Activated naive CD8-positive, alpha-beta T cell treated with anti-CD3 and anti-CD28 coated beads for 36 hours (primary cell): ENCODE data around the gene CENPVL3. TPM values are rescaled to one million over a fixed set of nuclear protein-coding genes. Genes with fewer than 3 reads are reported as not detected.
"Not testable (repeated sequence)": the region's sequence is repeated elsewhere in the genome, so short reads cannot be mapped to it uniquely, and the experiment has no call there.

Experiments used
- DNase-seq: peaks from one replicate; pipeline ENCODE4 v3.0.0; 2021
- H3K27ac Mint-ChIP-seq: one replicate; pipeline ENCODE4 v1.8.0; 2022; ENCODE audit warnings: mild to moderate bottlenecking, moderate library complexity, mixed read lengths
- H3K27me3 Mint-ChIP-seq: one replicate; pipeline ENCODE4 v1.8.0; 2022; ENCODE audit warnings: mild to moderate bottlenecking, mixed read lengths
- H3K36me3 Mint-ChIP-seq: one replicate; pipeline ENCODE4 v1.8.0; 2021; ENCODE audit warnings: mild to moderate bottlenecking, mixed read lengths
- H3K4me1 Mint-ChIP-seq: one replicate; pipeline ENCODE4 v1.8.0; 2021; ENCODE audit warnings: mixed read lengths
- H3K4me3 Mint-ChIP-seq: one replicate; pipeline ENCODE4 v1.8.0; 2022; ENCODE audit warnings: mild to moderate bottlenecking, moderate library complexity, mixed read lengths
- H3K9me3 Mint-ChIP-seq: one replicate; pipeline ENCODE4 v1.8.0; 2022; ENCODE audit warnings: mixed read lengths
- total RNA-seq, 2 experiments: library from RNA; stranded (reverse); gene quantifications; one replicate each; pipeline ENCODE4 v1.2.3, GENCODE V29; 2021

CENPVL3 gene
- total RNA-seq, result under 1 TPM; 0.52 to 0.72 TPM

DNA sequence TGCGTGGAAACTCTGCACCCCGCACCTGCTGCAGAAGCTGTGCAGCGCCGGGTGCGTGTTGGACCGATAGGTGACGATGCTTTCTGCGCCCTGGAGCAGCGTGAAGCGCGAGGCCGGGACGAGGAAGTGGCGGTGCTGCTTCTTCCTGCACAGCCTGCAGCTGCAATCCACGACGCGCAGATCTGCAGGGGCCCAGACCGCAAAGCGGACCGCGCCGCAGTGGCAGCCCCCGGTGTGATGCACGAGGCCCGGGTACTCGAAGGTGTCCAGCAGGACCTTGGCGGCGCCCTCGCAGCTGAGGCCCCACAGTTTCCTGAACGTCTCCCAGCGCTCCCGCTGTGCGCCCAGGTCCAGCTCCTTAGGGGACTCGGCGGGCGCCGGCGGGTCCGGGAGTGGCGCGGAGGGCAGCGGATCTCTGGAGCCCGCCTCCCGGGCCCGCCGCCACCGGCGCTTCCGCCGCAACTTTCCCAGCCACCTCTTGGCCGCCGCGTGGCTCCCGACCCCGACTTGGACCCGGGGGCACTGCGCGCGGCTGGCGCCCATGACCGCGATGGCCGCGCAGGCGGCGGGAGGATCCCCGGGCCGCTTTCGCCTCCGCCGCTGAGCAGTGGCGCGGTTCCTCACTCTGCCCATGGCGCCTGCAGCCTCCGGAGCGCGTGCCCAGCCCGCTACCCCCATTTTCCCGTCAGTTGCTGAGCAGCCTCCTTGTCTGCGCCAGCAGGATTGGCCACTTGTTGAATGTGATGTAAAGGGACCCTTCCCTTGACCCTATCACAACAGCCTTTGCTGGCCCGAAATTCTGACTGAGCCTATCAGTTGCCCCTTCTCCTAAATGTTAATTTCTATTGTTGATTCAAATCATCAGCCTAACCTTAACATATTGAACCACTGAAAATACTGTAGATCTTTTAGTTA, at the start of gene CENPVL3:
Gene CENPVL3 (minus strand): TSS at position 672 of the 915 bp plus-strand sequence. CDS start 39 bp downstream, at position 633.
- peak; percentile 25 for DNase-seq
- H3K4me1 Mint-ChIP-seq, H3K9me3 Mint-ChIP-seq, H3K36me3 Mint-ChIP-seq, H3K27ac Mint-ChIP-seq: not testable (repeated sequence)
- Mint-ChIP-seq H3K4me3 (peak within 1 kb of the TSS; percentile 76), H3K27me3 (peaks cover 57% of the 10 kb centered on the region)

DNA sequence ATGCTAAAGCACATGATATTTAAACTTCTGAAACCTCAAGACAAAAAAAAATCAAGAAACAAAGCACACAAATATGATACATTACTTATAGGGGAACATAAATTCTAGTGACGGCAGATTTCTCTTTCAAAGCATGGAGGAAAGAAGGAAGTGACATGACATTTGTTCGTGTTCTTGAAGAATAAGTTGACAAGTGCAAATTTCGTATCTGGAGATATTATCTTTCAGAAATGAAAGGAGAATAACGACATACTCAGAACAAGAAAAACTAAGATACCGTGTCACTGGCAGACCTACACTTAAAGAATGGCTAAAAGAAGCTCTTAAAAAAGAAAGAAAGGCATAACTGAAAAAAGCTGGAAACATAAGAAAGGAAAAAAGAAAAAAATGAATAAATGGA, 47.3 kb upstream of the CENPVL3 start:
- Mint-ChIP-seq H3K36me3 (no peaks in the 10 kb centered on the region), H3K4me1 (peaks cover 3% of the 10 kb centered on the region), H3K27me3 (peaks cover 14% of the 10 kb centered on the region), H3K9me3 (no peaks in the 10 kb centered on the region), H3K27ac (no peak overlapping the region), H3K4me3 (no peak overlapping the region)
- DNase-seq, result no peak

DNA sequence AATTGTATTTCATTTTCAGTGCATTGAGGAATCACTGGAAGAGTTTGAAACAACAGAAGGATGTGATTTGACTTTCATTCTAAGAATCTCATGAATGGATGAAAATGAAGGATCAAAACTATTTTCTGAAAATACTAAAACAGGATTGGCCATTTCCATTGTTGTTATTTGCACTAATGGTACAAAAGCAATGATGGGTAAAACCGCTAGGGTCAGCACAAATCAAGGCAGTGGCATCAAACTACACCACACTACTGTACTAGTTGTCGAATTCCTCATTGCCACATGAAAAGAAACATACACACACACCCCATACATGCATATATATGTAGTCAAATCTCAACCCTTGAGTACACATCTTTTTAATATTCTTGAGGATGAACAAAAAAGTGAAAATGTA, 24.7 kb upstream of the CENPVL3 start:
- H3K4me1 Mint-ChIP-seq, result no peaks in the 10 kb centered on the region
- no peaks in the 10 kb centered on the region for H3K9me3 Mint-ChIP-seq
- no peak overlapping the region for H3K27ac Mint-ChIP-seq
- peaks cover 11% of the 10 kb centered on the region for H3K27me3 Mint-ChIP-seq
- DNase-seq, result no peak
- no peak overlapping the region for H3K4me3 Mint-ChIP-seq
- no peaks in the 10 kb centered on the region for H3K36me3 Mint-ChIP-seq

DNA sequence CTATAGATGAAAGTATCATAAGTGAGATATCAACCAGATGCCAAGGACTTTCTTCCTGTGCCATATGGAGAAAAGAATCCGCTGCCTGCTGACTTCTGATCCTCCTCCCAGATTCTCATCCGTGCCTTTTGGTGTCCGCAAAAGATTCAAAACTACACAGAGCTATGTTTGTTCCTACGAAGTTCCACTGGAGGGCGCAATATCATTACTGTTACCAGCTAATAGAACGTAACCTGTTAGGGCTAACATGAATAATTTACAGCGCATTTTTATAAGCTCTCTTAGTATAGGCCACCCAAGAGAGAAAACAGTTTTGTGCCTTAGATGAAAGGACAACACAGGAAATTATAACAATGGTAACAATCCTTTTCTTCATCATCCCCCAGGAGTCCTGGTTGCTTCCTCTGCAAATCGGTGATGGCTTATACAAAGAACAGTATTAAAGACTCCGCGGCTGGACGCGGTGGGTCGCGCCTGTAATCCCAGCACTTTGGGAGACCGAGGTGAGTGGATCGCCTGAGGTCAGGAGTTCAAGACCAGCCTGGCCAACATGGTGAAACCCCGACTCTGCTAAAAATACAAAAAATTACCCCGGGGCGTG, 22.8 kb upstream of the CENPVL3 start:
- Mint-ChIP-seq H3K27me3 (peaks cover 8% of the 10 kb centered on the region), H3K9me3 (no peaks in the 10 kb centered on the region), H3K4me3 (no peak overlapping the region), H3K4me1 (no peaks in the 10 kb centered on the region), H3K36me3 (no peaks in the 10 kb centered on the region), H3K27ac (no peak overlapping the region)
- DNase-seq, result no peak

DNA sequence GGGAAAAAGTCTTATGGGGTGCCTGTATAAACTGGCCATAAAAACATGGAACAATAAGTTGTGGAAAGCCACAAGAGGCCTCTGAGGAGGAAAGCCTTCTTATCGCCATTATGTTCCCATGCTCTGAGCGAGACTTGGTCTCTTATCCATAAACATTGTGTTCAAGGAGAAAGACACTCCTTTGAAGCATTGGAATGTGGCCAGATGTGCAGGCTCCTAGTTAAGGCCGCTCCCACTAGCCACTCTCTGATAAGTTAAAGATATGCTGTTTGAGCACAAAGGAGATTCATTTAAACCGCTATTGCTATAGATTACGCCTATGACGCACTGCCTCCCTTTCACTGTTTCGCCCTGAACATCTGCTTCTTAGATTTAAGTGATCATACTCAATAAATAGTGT, 17.8 kb upstream of the CENPVL3 start:
- DNase-seq, H3K27ac Mint-ChIP-seq, H3K36me3 Mint-ChIP-seq: not testable (repeated sequence)

DNA sequence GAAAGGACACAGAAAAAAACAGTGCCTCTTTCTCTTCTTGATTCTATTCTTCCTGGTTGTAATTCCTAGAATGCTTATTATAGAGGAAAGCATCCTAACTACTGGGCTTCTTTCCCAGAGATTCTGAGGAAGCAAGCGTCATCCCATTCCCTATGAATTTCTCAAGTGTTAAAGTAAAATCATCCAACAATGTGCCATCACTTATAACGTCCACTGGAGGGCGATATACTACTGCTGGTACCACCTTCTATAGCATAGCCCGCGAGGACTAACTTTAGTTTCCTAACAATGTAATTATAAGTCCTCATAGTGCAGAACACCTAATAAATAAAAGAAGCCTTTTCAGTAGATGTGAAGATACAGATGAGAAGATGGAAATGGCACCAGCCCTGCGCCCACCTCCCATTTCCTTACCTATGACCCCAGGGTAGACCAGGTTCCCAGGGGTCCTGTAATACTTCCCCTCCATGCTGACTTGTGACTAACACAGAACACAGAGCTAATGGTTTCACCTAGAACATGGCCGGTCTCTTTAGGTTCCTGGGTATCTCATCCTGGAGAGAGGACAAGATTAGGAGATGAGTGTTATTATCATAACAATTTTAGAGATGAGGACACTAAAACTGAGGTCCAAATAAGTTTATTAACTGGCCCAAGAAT, 4.2 kb downstream of the CENPVL3 start:
- Mint-ChIP-seq H3K27ac (no peak overlapping the region), H3K36me3 (no peaks in the 10 kb centered on the region), H3K4me1 (no peaks in the 10 kb centered on the region), H3K27me3 (peaks cover 42% of the 10 kb centered on the region), H3K4me3 (no peak overlapping the region), H3K9me3 (no peaks in the 10 kb centered on the region)
- DNase-seq, result no peak

More for the DNA sequence above, 17.8 kb upstream of the CENPVL3 start:
- H3K27me3 Mint-ChIP-seq, result peaks cover 12% of the 10 kb centered on the region
- H3K4me1 Mint-ChIP-seq, H3K4me3 Mint-ChIP-seq, H3K9me3 Mint-ChIP-seq: not testable (repeated sequence)

DNA sequence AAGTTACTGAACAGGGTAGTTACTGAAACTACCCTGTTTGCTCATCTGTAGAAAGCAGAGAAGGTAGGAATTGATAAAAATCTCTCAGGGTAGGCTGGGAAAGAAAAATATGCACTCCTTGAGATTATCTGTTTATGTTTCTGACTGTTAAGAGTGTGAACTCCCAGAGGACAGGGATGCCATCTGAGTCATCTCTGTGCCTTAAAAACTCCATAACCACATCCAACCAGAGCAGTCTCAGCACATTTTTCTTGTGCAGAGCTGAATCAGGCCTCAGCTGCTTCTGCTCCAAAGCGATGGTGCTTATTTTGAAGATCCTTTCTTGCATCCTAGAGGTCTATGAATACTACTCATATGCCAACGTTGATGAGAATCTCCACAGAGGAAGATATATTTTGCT, 9.9 kb downstream of the CENPVL3 start:
- H3K9me3 Mint-ChIP-seq, result no peaks in the 10 kb centered on the region
- no peak overlapping the region for H3K4me3 Mint-ChIP-seq
- peaks cover 6% of the 10 kb centered on the region for H3K4me1 Mint-ChIP-seq
- no peaks in the 10 kb centered on the region for H3K36me3 Mint-ChIP-seq
- no peak for DNase-seq
- H3K27ac Mint-ChIP-seq, result no peak overlapping the region
- H3K27me3 Mint-ChIP-seq, result peaks cover 11% of the 10 kb centered on the region

DNA sequence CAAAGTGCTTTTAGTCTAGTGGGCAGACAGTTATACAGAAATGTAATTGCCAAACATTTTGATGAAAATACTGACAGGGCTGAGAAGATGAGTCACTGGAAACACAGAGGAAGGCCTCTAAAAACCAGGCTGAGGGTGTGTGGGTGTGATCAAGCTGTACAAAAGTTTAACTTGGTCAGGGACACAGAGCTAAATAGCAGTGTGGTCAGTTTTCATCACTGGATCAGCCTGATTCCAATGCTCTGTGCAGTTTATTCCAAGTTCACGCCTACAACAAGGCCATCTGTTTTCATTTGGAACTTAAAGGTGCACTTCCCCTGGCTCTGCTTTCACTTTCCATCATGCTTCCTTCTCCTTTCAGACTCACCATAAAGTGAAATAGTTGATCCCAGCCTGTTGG, 10.6 kb downstream of the CENPVL3 start:
- Mint-ChIP-seq H3K27me3 (peaks cover 10% of the 10 kb centered on the region), H3K4me3 (no peak overlapping the region), H3K4me1 (peaks cover 6% of the 10 kb centered on the region), H3K27ac (peak overlapping the region; percentile 13), H3K9me3 (no peaks in the 10 kb centered on the region), H3K36me3 (no peaks in the 10 kb centered on the region)
- DNase-seq, result no peak

DNA sequence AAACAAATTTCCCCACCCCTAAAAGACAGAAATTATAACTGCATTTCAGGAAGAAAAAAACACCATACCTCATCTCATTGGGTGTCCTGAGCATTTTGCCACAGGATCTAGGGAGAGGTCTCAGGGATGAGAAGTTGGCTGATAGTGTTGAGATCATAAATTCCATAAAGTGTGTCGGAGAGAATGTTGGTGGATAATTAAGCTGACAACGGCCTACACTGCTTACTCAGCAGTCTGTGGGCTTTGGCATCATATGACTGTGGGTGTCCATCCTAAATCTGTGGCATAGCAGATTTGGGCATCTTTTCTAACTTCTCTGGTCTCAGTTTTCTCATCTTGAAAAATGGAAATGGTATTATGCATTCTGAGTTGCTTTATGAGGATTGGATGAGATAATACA, 12.3 kb downstream of the CENPVL3 start:
- Mint-ChIP-seq H3K36me3 (no peaks in the 10 kb centered on the region), H3K27me3 (peaks cover 4% of the 10 kb centered on the region), H3K4me3 (no peak overlapping the region), H3K9me3 (no peaks in the 10 kb centered on the region), H3K27ac (no peak overlapping the region), H3K4me1 (peaks cover 6% of the 10 kb centered on the region)
- DNase-seq, result no peak

DNA sequence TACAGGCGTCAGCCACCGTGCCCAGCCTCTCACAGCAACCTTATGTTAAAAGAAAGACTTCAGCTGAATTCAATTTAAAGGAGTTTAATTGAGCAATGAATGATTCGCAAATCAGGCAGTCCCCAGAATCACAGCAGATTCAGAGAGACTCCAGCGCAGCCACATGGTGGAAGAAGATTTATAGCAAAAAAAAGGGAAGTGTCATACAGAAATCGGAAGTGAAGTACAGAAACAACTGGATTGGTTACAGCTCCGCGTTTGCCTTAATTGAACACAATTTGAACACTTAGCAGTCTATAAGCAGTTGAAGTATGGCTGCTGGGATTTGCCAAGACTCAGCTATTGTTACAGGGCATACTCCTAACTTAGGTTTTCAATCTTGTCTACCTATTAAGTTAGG, 19.8 kb downstream of the CENPVL3 start:
- H3K9me3 Mint-ChIP-seq, result no peaks in the 10 kb centered on the region
- H3K4me1 Mint-ChIP-seq, result no peaks in the 10 kb centered on the region
- H3K4me3 Mint-ChIP-seq, result no peak overlapping the region
- H3K27me3 Mint-ChIP-seq, result peaks cover 20% of the 10 kb centered on the region
- no peaks in the 10 kb centered on the region for H3K36me3 Mint-ChIP-seq
- no peak for DNase-seq
- H3K27ac Mint-ChIP-seq, result no peak overlapping the region

DNA sequence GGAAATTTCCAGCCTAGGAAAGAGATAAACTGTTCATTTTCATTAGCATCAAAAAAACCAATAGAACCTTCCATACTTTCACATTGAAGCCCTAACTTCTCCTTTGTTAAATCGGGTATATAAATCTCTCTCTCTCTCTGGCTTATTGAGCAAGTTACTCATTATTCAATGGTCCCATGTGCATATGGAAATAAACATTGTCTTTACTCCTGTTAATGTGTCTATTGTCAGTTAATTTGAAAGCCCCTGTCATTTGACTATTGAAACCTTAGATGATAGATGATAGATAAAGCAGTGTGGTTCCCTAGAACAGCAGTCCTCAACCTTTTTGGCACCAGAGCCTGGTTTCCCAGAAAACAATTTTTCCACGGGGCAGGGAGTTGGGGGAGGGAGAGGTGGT, 46.8 kb downstream of the CENPVL3 start:
- Mint-ChIP-seq H3K27me3 (no peaks in the 10 kb centered on the region), H3K4me1 (no peaks in the 10 kb centered on the region), H3K9me3 (no peaks in the 10 kb centered on the region), H3K36me3 (no peaks in the 10 kb centered on the region), H3K27ac (no peak overlapping the region), H3K4me3 (no peak overlapping the region)
- no peak for DNase-seq

DNA sequence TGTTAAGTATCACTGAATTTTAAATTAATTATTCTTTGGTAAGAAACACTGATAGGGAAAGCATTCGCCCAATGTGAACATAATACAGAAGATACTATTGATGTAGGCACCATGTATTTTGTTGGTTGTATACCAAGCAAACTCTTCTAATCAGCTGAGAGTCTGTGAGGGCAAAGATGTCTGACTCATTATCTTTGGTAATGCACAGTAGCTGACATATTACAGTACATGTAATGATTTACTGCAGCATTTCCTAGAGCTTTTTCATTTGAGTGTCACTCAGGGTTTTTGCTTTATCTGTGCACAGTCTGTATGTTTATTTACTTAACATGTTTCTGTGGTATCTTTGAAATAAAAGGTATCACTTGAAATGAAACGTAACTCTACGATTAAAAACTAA, 49.2 kb downstream of the CENPVL3 start:
- Mint-ChIP-seq H3K4me3 (no peak overlapping the region), H3K27me3 (no peaks in the 10 kb centered on the region), H3K36me3 (no peaks in the 10 kb centered on the region), H3K4me1 (no peaks in the 10 kb centered on the region), H3K27ac (no peak overlapping the region), H3K9me3 (no peaks in the 10 kb centered on the region)
- DNase-seq, result no peak

DNA sequence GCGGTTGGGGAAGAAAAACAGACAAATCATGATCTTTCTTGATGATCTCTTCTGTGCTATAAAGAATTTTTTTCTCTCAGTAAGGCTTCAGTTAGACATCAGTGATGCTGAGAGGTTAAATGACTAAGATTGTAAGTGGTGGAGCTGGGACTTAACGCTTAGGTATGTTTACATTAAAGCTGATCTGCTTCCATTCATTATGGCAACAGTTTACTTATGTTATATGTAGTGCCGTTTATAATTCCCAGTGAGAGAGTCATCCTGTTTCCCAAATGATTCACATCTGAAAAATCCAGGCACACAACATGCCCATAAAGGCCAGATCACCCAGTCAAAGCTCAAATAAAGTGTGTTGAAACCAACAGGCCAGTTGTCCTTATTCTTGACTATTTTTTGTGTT, 50.1 kb downstream of the CENPVL3 start:
- H3K4me3 Mint-ChIP-seq, result no peak overlapping the region

More for the DNA sequence above, 50.1 kb downstream of the CENPVL3 start:
- no peak overlapping the region for H3K27ac Mint-ChIP-seq
- H3K36me3 Mint-ChIP-seq, result no peaks in the 10 kb centered on the region
- H3K9me3 Mint-ChIP-seq, result no peaks in the 10 kb centered on the region
- H3K27me3 Mint-ChIP-seq, result no peaks in the 10 kb centered on the region
- DNase-seq, result no peak
- H3K4me1 Mint-ChIP-seq, result no peaks in the 10 kb centered on the region
